Measurements from ENCODE around the gene ZFYVE19. TPM values are rescaled to one million over a fixed set of nuclear protein-coding genes. Genes with fewer than 3 reads are reported as not detected.

ZFYVE19 gene
- total and polyA plus RNA-seq, 2 of the 13 experiments (the other 11 are each of a cell fraction or from before 2014, with no cell fraction given): 23.3 to 44.0 TPM

DNA sequence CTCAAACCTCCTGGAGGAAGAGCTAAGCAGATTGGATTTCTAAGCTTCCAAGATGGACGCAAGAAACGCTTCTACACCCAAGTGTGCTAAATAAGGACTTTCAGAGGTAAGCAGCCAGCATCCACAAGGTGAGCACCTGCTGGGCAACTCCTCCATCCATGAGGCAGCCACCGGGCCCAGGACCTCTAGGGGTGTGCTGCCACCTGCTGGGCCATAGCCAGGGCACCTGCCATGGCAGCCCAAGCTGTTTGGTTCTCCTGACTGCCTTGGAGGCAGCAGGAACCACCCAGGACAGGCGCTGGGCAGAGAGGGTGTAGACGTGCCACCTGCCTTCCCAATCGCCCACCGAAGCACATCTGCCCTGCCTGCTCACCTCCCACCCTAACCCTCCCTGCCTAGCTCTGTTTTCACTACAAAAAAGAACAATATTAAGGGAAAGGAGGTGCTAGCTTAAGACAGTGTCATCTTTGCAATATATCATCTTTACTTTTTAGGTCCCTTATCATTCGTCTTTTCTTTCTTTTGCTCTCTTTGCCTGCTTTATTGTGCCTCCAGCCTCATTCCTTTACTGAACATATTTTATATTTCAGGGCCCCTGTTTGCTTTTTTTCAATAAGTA lies 24.2 kb upstream of the ZFYVE19 start (continued):
- TF ChIP-seq, protein P1, sequence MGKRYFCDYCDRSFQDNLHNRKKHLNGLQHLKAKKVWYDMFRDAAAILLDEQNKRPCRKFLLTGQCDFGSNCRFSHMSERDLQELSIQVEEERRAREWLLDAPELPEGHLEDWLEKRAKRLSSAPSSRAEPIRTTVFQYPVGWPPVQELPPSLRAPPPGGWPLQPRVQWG (CRISPR knock-in tag; IDR thresholded peaks at IDR 0.05; ENCODE audit: borderline replicate concordance, low read depth): no peak
- TF ChIP-seq NFKB2 (CRISPR knock-in tag; IDR thresholded peaks at IDR 0.05; ENCODE audit: borderline replicate concordance): peak; percentile 32; the same call in 1 of the 2 replicates
- TF ChIP-seq ZNF274 (CRISPR knock-in tag; IDR thresholded peaks at IDR 0.05): no peak
- TF ChIP-seq FOXM1 (CRISPR knock-in tag; IDR thresholded peaks at IDR 0.05): no peak
- no peak for TF ChIP-seq SRSF1 (optimal IDR thresholded peaks at IDR 0.05; ENCODE audit: low read depth, low read length)
- TF ChIP-seq, protein P2, sequence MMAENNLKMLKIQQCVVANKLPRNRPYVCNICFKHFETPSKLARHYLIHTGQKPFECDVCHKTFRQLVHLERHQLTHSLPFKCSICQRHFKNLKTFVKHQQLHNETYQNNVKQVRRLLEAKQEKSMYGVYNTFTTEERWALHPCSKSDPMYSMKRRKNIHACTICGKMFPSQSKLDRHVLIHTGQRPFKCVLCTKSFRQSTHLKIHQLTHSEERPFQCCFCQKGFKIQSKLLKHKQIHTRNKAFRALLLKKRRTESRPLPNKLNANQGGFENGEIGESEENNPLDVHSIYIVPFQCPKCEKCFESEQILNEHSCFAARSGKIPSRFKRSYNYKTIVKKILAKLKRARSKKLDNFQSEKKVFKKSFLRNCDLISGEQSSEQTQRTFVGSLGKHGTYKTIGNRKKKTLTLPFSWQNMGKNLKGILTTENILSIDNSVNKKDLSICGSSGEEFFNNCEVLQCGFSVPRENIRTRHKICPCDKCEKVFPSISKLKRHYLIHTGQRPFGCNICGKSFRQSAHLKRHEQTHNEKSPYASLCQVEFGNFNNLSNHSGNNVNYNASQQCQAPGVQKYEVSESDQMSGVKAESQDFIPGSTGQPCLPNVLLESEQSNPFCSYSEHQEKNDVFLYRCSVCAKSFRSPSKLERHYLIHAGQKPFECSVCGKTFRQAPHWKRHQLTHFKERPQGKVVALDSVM (CRISPR knock-in tag; IDR thresholded peaks at IDR 0.05): no peak
- TF ChIP-seq, protein P3, sequence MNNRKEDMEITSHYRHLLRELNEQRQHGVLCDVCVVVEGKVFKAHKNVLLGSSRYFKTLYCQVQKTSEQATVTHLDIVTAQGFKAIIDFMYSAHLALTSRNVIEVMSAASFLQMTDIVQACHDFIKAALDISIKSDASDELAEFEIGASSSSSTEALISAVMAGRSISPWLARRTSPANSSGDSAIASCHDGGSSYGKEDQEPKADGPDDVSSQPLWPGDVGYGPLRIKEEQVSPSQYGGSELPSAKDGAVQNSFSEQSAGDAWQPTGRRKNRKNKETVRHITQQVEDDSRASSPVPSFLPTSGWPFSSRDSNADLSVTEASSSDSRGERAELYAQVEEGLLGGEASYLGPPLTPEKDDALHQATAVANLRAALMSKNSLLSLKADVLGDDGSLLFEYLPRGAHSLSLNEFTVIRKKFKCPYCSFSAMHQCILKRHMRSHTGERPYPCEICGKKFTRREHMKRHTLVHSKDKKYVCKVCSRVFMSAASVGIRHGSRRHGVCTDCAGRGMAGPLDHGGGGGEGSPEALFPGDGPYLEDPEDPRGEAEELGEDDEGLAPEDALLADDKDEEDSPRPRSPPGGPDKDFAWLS (CRISPR knock-in tag; IDR thresholded peaks at IDR 0.05; ENCODE audit: borderline replicate concordance): no peak
- no peak for TF ChIP-seq ZNF841 (CRISPR knock-in tag; IDR thresholded peaks at IDR 0.05; ENCODE audit: borderline replicate concordance)
- no peak for TF ChIP-seq ZNF180 (CRISPR knock-in tag; IDR thresholded peaks at IDR 0.05; ENCODE audit: borderline replicate concordance, low read depth)
- no peak for TF ChIP-seq ZBTB38 (CRISPR knock-in tag; IDR thresholded peaks at IDR 0.05)
- no peak for TF ChIP-seq MTF1 (CRISPR knock-in tag; IDR thresholded peaks at IDR 0.05)
- TF ChIP-seq ZNF101 (CRISPR knock-in tag; IDR thresholded peaks at IDR 0.05; ENCODE audit: borderline replicate concordance, low read depth): no peak
- no peak for TF ChIP-seq SAFB2 (CRISPR knock-in tag; IDR thresholded peaks at IDR 0.05; ENCODE audit: borderline replicate concordance, low read depth)
- no peak for TF ChIP-seq TAF15 (IDR thresholded peaks at IDR 0.05; ENCODE audit: low read depth, low read length, poor library complexity, severe bottlenecking)
- TF ChIP-seq ZNF224 (CRISPR knock-in tag; IDR thresholded peaks at IDR 0.05): no peak
- TF ChIP-seq, protein P4, sequence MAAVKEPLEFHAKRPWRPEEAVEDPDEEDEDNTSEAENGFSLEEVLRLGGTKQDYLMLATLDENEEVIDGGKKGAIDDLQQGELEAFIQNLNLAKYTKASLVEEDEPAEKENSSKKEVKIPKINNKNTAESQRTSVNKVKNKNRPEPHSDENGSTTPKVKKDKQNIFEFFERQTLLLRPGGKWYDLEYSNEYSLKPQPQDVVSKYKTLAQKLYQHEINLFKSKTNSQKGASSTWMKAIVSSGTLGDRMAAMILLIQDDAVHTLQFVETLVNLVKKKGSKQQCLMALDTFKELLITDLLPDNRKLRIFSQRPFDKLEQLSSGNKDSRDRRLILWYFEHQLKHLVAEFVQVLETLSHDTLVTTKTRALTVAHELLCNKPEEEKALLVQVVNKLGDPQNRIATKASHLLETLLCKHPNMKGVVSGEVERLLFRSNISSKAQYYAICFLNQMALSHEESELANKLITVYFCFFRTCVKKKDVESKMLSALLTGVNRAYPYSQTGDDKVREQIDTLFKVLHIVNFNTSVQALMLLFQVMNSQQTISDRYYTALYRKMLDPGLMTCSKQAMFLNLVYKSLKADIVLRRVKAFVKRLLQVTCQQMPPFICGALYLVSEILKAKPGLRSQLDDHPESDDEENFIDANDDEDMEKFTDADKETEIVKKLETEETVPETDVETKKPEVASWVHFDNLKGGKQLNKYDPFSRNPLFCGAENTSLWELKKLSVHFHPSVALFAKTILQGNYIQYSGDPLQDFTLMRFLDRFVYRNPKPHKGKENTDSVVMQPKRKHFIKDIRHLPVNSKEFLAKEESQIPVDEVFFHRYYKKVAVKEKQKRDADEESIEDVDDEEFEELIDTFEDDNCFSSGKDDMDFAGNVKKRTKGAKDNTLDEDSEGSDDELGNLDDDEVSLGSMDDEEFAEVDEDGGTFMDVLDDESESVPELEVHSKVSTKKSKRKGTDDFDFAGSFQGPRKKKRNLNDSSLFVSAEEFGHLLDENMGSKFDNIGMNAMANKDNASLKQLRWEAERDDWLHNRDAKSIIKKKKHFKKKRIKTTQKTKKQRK (IDR thresholded peaks at IDR 0.05; ENCODE audit: low read length): no peak
- no peak for TF ChIP-seq REXO4 (CRISPR knock-in tag; IDR thresholded peaks at IDR 0.05; ENCODE audit: borderline replicate concordance)
- TF ChIP-seq KDM6A (CRISPR knock-in tag; IDR thresholded peaks at IDR 0.05; ENCODE audit: low read depth): no peak
- TF ChIP-seq FOXK1 (CRISPR knock-in tag; IDR thresholded peaks at IDR 0.05; ENCODE audit: borderline replicate concordance, low read depth): 0 out of 2 replicates have a peak, but pooled peaks have one; percentile 16
- TF ChIP-seq, protein P5, sequence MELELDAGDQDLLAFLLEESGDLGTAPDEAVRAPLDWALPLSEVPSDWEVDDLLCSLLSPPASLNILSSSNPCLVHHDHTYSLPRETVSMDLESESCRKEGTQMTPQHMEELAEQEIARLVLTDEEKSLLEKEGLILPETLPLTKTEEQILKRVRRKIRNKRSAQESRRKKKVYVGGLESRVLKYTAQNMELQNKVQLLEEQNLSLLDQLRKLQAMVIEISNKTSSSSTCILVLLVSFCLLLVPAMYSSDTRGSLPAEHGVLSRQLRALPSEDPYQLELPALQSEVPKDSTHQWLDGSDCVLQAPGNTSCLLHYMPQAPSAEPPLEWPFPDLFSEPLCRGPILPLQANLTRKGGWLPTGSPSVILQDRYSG (CRISPR knock-in tag; IDR thresholded peaks at IDR 0.05): no peak

All from HepG2 (cell line).